ENCODE results near the gene APOBEC3H.

DNA sequence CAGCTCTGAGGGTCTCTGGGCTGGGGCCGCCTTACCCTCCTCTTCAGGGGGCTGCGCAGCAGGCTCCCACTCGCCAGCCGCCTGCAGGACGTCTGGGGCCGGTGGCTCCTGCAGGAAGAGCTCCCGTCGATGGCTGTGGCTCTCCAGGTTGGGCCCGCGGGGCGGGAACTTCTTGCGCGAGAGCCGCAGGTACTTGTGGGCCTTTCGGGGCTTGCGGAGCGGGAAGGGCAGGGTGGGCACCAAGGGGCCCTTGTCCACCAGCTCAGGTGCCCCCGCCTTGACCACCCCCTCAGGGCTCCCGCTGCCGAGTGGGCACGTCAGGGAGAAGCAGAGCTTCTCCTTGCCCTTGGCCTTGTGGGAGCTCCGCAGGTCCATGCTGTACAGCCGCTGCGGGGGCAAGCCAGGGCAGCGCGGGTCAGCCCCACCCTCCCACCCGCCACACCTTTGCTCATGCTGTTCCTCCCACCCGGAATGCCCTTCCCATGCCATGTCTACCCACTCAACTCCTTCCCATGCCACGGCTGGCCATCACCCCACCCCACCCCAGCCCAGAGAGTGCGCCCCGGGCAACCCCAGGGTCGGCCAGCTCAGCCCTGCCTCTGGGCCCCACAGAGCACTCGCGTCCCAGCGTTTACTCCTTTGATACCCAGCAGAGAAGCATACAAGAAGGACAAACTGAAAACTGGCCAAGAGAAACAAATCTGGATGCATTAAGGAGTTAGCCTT is 37.5 kb downstream of the APOBEC3H start:
- TF ChIP-seq, protein P1, sequence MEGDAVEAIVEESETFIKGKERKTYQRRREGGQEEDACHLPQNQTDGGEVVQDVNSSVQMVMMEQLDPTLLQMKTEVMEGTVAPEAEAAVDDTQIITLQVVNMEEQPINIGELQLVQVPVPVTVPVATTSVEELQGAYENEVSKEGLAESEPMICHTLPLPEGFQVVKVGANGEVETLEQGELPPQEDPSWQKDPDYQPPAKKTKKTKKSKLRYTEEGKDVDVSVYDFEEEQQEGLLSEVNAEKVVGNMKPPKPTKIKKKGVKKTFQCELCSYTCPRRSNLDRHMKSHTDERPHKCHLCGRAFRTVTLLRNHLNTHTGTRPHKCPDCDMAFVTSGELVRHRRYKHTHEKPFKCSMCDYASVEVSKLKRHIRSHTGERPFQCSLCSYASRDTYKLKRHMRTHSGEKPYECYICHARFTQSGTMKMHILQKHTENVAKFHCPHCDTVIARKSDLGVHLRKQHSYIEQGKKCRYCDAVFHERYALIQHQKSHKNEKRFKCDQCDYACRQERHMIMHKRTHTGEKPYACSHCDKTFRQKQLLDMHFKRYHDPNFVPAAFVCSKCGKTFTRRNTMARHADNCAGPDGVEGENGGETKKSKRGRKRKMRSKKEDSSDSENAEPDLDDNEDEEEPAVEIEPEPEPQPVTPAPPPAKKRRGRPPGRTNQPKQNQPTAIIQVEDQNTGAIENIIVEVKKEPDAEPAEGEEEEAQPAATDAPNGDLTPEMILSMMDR (IDR thresholded peaks at IDR 0.05) = no peak
- TF ChIP-seq POLR2A (IDR thresholded peaks at IDR 0.05) = no peak
